Lung (tissue), 12 donors: ENCODE data around the gene MYO1A. TPM values are rescaled to one million over a fixed set of nuclear protein-coding genes. Genes with fewer than 3 reads are reported as not detected.
"Not testable (repeated sequence)": the region's sequence is repeated elsewhere in the genome, so short reads cannot be mapped to it uniquely, and the experiment has no call there.

Source experiments
- ATAC-seq: fragments of 200-7000 bp; cut with Tn5 transposase; one replicate; pipeline ENCODE4 v1.9.1; 2020; ENCODE audit warnings: moderate number of reproducible peaks; ENCODE audit not compliant: insufficient read depth, low FRiP score
- DNase-seq, 3 donors: peaks; one replicate each; pipeline ENCODE4 v3.0.0-alpha.2; 2013 to 2017
- H3K27ac ChIP-seq, 2 donors: one replicate each; pipeline ENCODE4 v1.5.1; 2013; ENCODE audit warnings: mild to moderate bottlenecking in 2 of 2, moderate library complexity in 2 of 2, control low read depth in 1 of 2, inconsistent platforms in 1 of 2, low read depth in 1 of 2, low read length in 1 of 2
- H3K27me3 ChIP-seq, 3 donors: one replicate each; pipeline ENCODE4 v1.5.1; 2013; ENCODE audit warnings: low read length in 2 of 3; ENCODE audit not compliant: control insufficient read depth in 3 of 3, insufficient read depth in 3 of 3
- H3K36me3 ChIP-seq, 4 donors: one replicate each; pipeline ENCODE4 v1.5.1; 2013; ENCODE audit warnings: low read length in 4 of 4, mild to moderate bottlenecking in 1 of 4, moderate library complexity in 1 of 4; ENCODE audit not compliant: control insufficient read depth in 4 of 4, insufficient read depth in 4 of 4
- H3K4me1 ChIP-seq, 5 donors: one replicate each; pipeline ENCODE4 v1.5.1; 2013; ENCODE audit warnings: low read length in 5 of 5, mild to moderate bottlenecking in 2 of 5, moderate library complexity in 1 of 5; ENCODE audit not compliant: control insufficient read depth in 5 of 5, insufficient read depth in 5 of 5
- H3K4me3 ChIP-seq: one replicate; pipeline ENCODE4 v1.5.1; 2013; ENCODE audit warnings: mild to moderate bottlenecking, control low read depth, moderate library complexity
- H3K9ac ChIP-seq, 2 donors: one replicate each; pipeline ENCODE4 v1.5.1; 2013; ENCODE audit warnings: low read length in 2 of 2, control low read depth in 1 of 2; ENCODE audit not compliant: insufficient read depth in 1 of 2
- H3K9me3 ChIP-seq, 4 donors: one replicate each; pipeline ENCODE4 v1.5.1; 2013; ENCODE audit warnings: low read length in 3 of 4, mild to moderate bottlenecking in 1 of 4, moderate library complexity in 1 of 4; ENCODE audit not compliant: control insufficient read depth in 4 of 4, insufficient read depth in 3 of 4
- CTCF ChIP-seq: IDR thresholded peaks from 2 replicates; pipeline ENCODE4 v1.5.1; 2012; ENCODE audit warnings: mild to moderate bottlenecking; ENCODE audit errors: control extremely low read depth, extremely low read depth
- WGBS, 2 donors: extraction: QIAGEN DNeasy Blood & Tissue Kit; methylation state at CpG; one replicate each; pipeline ENCODE4 v1.1.7; 2013; 5-methylcytosine and 5-hydroxymethylcytosine counted together
- polyA plus RNA-seq, 2 donors: library from polyadenylated mRNA; stranded (reverse); fragments of 200-250 nt; gene quantifications; one replicate each; pipeline ENCODE4 v1.2.1, GENCODE V29; 2013
- total RNA-seq, 2 donors: library from RNA; depleted of rRNA in 1 of 2; stranded (reverse); fragments of >200 nt in 1 of 2; gene quantifications; one replicate each; pipeline ENCODE4 v1.2.1, GENCODE V29; 2014 to 2021
- donor health status: control.
- donor health status: control.
- donor health status: Bipolar disorder and iron deficiency.
- donor health status: healthy.
- donor health status: DM: yes; HTN: yes; CAD: no.

Gene MYO1A
- total and polyA plus RNA-seq, 4 donors: 0.09 to 0.67 (median 0.20) TPM

DNA sequence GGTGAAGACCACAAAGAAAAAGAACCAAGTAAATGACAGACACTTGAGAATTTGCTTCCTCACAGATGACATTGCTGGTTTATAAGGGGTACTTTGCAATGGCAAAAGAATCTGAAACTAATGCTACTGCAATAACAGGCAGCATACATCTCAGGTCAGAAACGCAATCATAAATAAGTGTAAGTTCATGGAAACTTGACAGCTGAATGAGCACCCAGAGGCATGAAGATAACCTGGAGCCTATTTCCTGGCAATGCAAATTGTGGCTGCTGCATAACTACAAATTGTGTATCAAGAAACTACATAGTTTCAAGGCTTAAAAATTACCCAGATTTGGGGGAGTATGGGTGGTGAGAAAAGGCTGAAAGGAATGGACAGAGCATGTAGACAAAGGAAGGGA, 8.5 kb upstream of the MYO1A start:
- no peak overlapping the region for H3K27ac ChIP-seq
- no peaks in the 10 kb centered on the region for H3K27me3 ChIP-seq
- TF ChIP-seq CTCF: no peak
- ATAC-seq: no peak
- H3K4me3 ChIP-seq: no peak overlapping the region
- H3K36me3 ChIP-seq: peaks cover 13 to 30% (median 18%) of the 10 kb centered on the region in 4 donors
- H3K9ac ChIP-seq: no peak overlapping the region
- no peaks in the 10 kb centered on the region for H3K4me1 ChIP-seq
- no peak for DNase-seq
- WGBS, 2 donors: 96 to 100% methylated on average over 1 of the region's 1 CpG
- H3K9me3 ChIP-seq: no peaks in the 10 kb centered on the region

GRCh38 chr12:57057067-57057751, 7.3 kb upstream of the MYO1A start:
- no peak for TF ChIP-seq CTCF
- no peaks in the 10 kb centered on the region for H3K9me3 ChIP-seq
- H3K36me3 ChIP-seq: peaks cover 11 to 27% (median 18%) of the 10 kb centered on the region in 4 donors
- DNase-seq (no peak), ATAC-seq (no peak)
- WGBS, 2 donors: 86 to 97% methylated on average over 6 of the region's 6 CpGs
- no peaks in the 10 kb centered on the region for H3K27me3 ChIP-seq
- H3K4me3 ChIP-seq: no peak overlapping the region
- no peaks in the 10 kb centered on the region for H3K4me1 ChIP-seq
- H3K9ac ChIP-seq: no peak overlapping the region
- no peak overlapping the region for H3K27ac ChIP-seq

GRCh38 chr12:57055824-57056223, 5.9 kb upstream of the MYO1A start:
- Histone ChIP-seq H3K36me3 (peaks cover 11 to 27% (median 18%) of the 10 kb centered on the region in 4 donors), H3K27me3 (no peaks in the 10 kb centered on the region), H3K9ac (no peak overlapping the region), H3K4me3 (no peak overlapping the region), H3K4me1 (no peaks in the 10 kb centered on the region), H3K9me3 (no peaks in the 10 kb centered on the region), H3K27ac (no peak overlapping the region)
- no peak for TF ChIP-seq CTCF
- no peak for ATAC-seq
- no peak for DNase-seq
- WGBS, 2 donors: 36 to 52% methylated on average over 3 of the region's 3 CpGs

- not testable (repeated sequence) for H3K4me1 ChIP-seq, H3K4me3 ChIP-seq, H3K27me3 ChIP-seq, ATAC-seq, H3K27ac ChIP-seq, H3K9me3 ChIP-seq, H3K9ac ChIP-seq, DNase-seq
- H3K36me3 ChIP-seq: peaks cover 5 to 18% (median 7%) of the 10 kb centered on the region in 4 donors
- 95 to 96% methylated on average over 4 of the region's 4 CpGs for WGBS, 2 donors
Observed at GRCh38 chr12:57053901-57054300, 4.0 kb upstream of the MYO1A start.

- not testable (repeated sequence) for H3K4me1 ChIP-seq, H3K9me3 ChIP-seq, DNase-seq, H3K4me3 ChIP-seq, H3K27ac ChIP-seq, ATAC-seq, H3K27me3 ChIP-seq, H3K9ac ChIP-seq
- 92 to 96% methylated on average over 4 of the region's 4 CpGs for WGBS, 2 donors
- H3K36me3 ChIP-seq: peaks cover 3 to 11% (median 6%) of the 10 kb centered on the region in 4 donors
Observed at GRCh38 chr12:57053146-57053545, 3.2 kb upstream of the MYO1A start.
